IPS-15b (cell line): ENCODE measurements around the gene EMC9.

Experiments
- H3K27me3 ChIP-seq: one replicate; pipeline ENCODE4 v1.6.1; 2013; ENCODE audit warnings: low read length; ENCODE audit not compliant: control insufficient read depth, insufficient read depth
- H3K36me3 ChIP-seq: one replicate; pipeline ENCODE4 v1.6.1; 2013; ENCODE audit warnings: low read length; ENCODE audit not compliant: control insufficient read depth, insufficient read depth
- H3K4me1 ChIP-seq: one replicate; pipeline ENCODE4 v1.6.1; 2013; ENCODE audit warnings: mild to moderate bottlenecking, low read length; ENCODE audit not compliant: control insufficient read depth, insufficient read depth
- H3K4me3 ChIP-seq: one replicate; pipeline ENCODE4 v1.5.1; 2013; ENCODE audit warnings: low read depth, low read length
- H3K9ac ChIP-seq: one replicate; pipeline ENCODE4 v1.6.1; 2013; ENCODE audit warnings: low read depth, mild to moderate bottlenecking, low read length
- H3K9me3 ChIP-seq: one replicate; pipeline ENCODE4 v1.6.1; 2013; ENCODE audit warnings: mild to moderate bottlenecking, low read length; ENCODE audit not compliant: control insufficient read depth, insufficient read depth

The EMC9 gene

DNA sequence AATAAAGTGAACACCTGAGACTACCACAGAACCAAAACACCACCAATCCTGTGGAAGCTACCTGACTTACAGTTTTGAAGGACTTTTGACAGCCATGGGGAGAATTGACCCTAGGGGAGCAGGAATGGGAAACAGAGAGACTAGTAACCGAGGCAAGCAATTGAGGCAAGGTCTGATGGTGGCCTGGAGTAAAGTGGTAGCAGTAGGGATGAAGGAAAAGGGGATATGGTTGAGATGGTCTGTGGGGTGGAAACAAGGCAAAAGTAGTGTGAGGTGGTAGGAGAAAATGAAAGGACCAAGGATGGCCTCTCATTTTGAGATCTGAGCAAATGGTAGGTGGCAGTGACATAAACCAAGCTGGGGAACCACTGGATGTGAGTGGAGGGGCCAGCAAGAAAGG is 15.4 kb upstream of the EMC9 start:
- Histone ChIP-seq H3K27me3 (no peaks in the 10 kb centered on the region), H3K9me3 (no peaks in the 10 kb centered on the region), H3K4me1 (peaks cover 3% of the 10 kb centered on the region), H3K4me3 (no peak overlapping the region), H3K9ac (no peak overlapping the region), H3K36me3 (peaks cover 49% of the 10 kb centered on the region)

- peaks cover 60% of the 10 kb centered on the region for H3K36me3 ChIP-seq
- no peak overlapping the region for H3K9ac ChIP-seq
Measured at GRCh38 chr14:24155100-24155499, 13.7 kb upstream of the EMC9 start.

DNA sequence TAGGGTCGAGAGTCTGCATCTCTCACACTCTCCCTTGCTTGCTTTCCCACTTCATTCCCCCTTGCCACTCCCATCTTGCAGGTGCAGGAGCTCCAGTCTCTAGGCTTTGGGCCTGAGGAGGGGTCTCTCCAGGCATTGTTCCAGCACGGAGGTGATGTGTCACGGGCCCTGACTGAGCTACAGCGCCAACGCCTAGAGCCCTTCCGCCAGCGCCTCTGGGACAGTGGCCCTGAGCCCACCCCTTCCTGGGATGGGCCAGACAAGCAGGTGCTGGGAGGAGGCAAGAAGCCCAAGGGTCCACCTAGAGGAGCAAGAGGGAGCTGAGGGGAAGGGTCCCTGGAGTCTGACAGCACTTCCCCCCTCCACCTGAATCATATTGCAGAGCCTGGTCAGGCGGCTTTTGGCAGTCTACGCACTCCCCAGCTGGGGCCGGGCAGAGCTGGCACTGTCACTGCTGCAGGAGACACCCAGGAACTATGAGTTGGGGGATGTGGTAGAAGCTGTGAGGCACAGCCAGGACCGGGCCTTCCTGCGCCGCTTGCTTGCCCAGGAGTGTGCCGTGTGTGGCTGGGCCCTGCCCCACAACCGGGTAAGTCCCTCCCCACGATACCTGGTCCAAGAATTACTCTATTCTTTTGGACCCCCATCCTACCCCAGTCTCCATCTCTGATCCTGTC is 10.2 kb upstream of the EMC9 start:
- H3K4me1 ChIP-seq = peaks cover 3% of the 10 kb centered on the region
- no peak overlapping the region for H3K4me3 ChIP-seq
- H3K36me3 ChIP-seq = peaks cover 53% of the 10 kb centered on the region
- H3K9ac ChIP-seq = no peak overlapping the region
- no peaks in the 10 kb centered on the region for H3K27me3 ChIP-seq
- no peaks in the 10 kb centered on the region for H3K9me3 ChIP-seq

More at GRCh38 chr14:24155100-24155499, 13.7 kb upstream of the EMC9 start:
- no peaks in the 10 kb centered on the region for H3K4me1 ChIP-seq
- no peaks in the 10 kb centered on the region for H3K9me3 ChIP-seq
- no peaks in the 10 kb centered on the region for H3K27me3 ChIP-seq
- no peak overlapping the region for H3K4me3 ChIP-seq

DNA sequence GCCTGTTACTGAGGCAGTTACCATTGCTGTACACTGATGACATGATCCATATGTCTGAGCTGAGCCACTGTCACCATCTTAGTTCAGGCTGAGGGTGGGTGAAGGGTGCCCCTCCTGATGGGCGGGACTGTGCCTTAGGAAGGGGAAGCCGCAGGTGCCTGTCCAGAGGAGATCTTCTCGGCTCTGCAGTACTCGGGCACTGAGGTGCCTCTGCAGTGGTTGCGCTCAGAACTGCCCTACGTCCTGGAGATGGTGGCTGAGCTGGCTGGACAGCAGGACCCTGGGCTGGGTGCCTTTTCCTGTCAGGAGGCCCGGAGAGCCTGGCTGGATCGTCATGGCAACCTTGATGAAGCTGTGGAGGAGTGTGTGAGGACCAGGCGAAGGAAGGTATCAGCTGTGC is 9.6 kb upstream of the EMC9 start:
- H3K9ac ChIP-seq = no peak overlapping the region
- peaks cover 50% of the 10 kb centered on the region for H3K36me3 ChIP-seq
- H3K9me3 ChIP-seq = no peaks in the 10 kb centered on the region
- no peak overlapping the region for H3K4me3 ChIP-seq
- H3K27me3 ChIP-seq = no peaks in the 10 kb centered on the region
- peaks cover 3% of the 10 kb centered on the region for H3K4me1 ChIP-seq

DNA sequence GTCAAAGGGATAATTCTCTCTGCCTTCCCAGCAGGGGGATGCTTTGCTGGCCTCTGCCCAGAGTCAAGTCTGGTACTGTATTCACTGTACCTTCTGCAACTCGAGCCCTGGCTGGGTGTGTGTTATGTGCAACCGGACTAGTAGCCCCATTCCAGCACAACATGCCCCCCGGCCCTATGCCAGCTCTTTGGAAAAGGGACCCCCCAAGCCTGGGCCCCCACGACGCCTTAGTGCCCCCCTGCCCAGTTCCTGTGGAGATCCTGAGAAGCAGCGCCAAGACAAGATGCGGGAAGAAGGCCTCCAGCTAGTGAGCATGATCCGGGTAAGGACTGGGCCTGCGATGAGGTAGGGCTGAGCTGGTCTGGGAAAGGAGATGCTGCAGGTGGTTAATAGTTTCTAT is 9.2 kb upstream of the EMC9 start:
- Histone ChIP-seq H3K9me3 (no peaks in the 10 kb centered on the region), H3K9ac (no peak overlapping the region), H3K4me1 (peaks cover 3% of the 10 kb centered on the region), H3K27me3 (no peaks in the 10 kb centered on the region), H3K36me3 (peaks cover 45% of the 10 kb centered on the region), H3K4me3 (no peak overlapping the region)

DNA sequence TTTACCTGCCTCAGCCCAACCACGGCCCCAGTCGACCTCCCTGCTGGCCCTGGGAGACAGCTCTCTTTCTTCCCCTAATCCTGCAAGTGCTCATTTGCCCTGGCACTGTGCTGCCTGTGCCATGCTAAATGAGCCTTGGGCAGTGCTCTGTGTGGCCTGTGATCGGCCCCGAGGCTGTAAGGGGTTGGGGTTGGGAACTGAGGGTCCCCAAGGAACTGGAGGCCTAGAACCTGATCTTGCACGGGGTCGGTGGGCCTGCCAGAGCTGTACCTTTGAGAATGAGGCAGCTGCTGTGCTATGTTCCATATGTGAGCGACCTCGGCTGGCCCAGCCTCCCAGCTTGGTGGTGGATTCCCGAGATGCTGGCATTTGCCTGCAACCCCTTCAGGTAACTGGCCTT is 8.7 kb upstream of the EMC9 start:
- no peaks in the 10 kb centered on the region for H3K9me3 ChIP-seq
- no peak overlapping the region for H3K9ac ChIP-seq
- H3K27me3 ChIP-seq = no peaks in the 10 kb centered on the region

DNA sequence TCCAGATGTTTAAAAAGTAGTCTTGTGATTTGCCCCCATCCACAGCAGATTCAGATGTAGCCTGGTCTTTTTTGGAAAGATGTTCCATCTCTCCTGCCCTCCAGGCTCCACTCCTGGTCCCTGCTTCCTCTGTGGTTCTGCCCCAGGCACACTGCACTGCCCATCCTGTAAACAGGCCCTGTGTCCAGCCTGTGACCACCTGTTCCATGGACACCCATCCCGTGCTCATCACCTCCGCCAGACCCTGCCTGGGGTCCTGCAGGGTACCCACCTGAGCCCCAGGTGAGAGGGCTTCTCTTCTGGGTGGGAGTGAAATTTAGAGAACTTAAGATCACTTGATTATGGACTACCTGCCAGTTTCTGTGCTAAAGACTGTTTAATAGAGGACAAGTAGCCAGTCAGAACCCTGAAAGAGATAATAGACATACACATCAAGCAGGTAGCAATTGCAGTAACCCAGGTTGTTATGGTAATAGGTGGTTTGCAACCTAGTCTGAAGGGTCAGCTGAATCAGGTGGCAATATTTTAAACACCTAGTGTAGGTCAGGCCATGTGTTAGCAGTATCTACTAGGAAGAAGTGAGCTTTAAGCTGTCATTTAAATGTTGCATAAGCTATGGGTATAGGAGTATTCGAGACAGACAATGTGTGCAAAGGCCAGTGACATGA is 8.0 kb upstream of the EMC9 start:
- no peak overlapping the region for H3K4me3 ChIP-seq
- no peaks in the 10 kb centered on the region for H3K9me3 ChIP-seq
- H3K4me1 ChIP-seq = peaks cover 3% of the 10 kb centered on the region
- peaks cover 38% of the 10 kb centered on the region for H3K36me3 ChIP-seq
- H3K27me3 ChIP-seq = no peaks in the 10 kb centered on the region
- H3K9ac ChIP-seq = no peak overlapping the region

More for the DNA sequence above, 8.7 kb upstream of the EMC9 start:
- Histone ChIP-seq H3K4me1 (peaks cover 3% of the 10 kb centered on the region), H3K36me3 (peaks cover 40% of the 10 kb centered on the region), H3K4me3 (no peak overlapping the region)

DNA sequence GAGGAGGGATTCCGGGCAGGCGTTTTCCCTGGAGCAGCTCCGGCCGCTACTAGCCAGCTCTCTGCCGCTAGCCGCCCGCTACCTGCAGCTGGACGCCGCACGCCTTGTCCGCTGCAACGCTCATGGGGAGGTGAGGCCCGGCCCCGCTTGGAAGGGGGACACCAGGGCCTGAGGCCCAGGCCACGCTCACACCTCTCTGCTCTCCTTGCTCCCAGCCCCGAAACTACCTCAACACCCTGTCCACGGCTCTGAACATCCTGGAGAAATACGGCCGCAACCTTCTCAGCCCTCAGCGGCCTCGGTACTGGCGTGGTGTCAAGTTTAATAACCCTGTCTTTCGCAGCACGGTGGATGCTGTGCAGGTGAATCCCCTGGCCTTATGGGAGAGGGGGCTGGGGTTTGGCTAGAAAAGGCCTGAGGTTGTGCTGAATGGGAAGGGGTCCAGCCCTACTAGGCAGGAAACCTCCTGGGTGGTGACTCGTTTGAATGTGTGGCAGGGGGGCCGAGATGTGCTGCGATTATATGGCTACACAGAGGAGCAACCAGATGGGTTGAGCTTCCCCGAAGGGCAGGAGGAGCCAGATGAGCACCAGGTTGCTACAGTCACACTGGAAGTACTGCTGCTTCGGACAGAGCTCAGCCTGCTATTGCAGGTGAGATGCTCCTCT is 6.5 kb upstream of the EMC9 start:
- Histone ChIP-seq H3K4me3 (peak overlapping the region; percentile 98), H3K36me3 (peaks cover 44% of the 10 kb centered on the region)

DNA sequence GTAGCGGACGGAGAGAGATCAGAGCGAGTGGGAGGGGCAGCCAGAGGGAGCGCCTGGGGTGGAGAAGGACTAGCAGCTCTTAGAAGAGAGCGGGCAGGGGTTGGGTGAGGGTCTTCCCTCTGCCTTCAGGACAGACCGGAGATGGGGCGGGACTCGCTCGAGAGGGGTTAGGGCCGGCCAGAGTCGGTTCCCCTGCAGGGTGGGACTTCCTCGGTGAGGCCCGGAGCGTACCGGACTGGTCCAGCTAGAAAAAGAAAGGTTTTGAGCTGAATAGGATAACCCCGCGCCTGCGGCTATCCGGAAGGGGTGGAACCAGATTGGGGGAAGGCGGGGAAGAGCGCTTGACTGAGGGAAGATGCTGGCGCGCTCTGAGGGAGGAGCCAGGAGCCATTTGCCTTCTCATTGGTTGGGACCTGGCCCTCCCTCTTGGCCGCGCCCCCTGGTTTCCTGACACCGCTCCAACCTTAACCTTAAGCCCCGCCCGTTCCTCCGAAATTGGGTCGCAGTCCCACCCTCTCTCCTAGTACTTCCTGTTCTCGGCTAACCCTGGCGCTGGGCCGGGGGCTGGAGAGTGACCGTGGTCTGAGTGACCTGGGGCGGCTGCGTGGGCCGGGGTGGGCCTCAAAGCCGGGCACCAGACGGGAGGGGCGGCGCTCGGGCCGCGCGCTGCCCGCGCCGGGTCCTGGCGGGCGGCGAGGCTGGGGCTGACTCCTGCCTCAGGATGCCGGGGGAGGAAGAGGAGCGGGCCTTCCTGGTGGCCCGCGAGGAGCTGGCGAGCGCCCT is 5.8 kb upstream of the EMC9 start, which contains the start of gene RNF31:
TSS of gene RNF31 (plus strand) at position 521 of the 783 bp plus-strand sequence. CDS start at position 722, 201 bp downstream.
- Histone ChIP-seq H3K9me3 (no peaks in the 10 kb centered on the region), H3K27me3 (no peaks in the 10 kb centered on the region), H3K9ac (peak within 1 kb of the TSS; percentile 87), H3K4me1 (peaks cover 3% of the 10 kb centered on the region), H3K36me3 (peaks cover 40% of the 10 kb centered on the region), H3K4me3 (peak within 1 kb of the TSS; percentile 98)

More for the DNA sequence above, 6.5 kb upstream of the EMC9 start:
- Histone ChIP-seq H3K9me3 (no peaks in the 10 kb centered on the region), H3K9ac (peak overlapping the region; percentile 81), H3K27me3 (no peaks in the 10 kb centered on the region), H3K4me1 (peaks cover 3% of the 10 kb centered on the region)

- Histone ChIP-seq H3K4me1 (peaks cover 3% of the 10 kb centered on the region), H3K27me3 (no peaks in the 10 kb centered on the region), H3K9me3 (no peaks in the 10 kb centered on the region), H3K36me3 (peaks cover 34% of the 10 kb centered on the region), H3K9ac (peak within 1 kb of the TSS; percentile 87), H3K4me3 (peak within 1 kb of the TSS; percentile 98)
Measured at GRCh38 chr14:24146453-24146977, 5.1 kb upstream of the EMC9 start, which contains the start of gene PSME2. TSS of gene PSME2 (minus strand) at chr14:24146610. CDS start at chr14:24146581, 29 bp downstream.
